Natural killer cell (primary cell): ENCODE data around the gene LRRC27. TPM values are rescaled to one million over a fixed set of nuclear protein-coding genes. Genes with fewer than 3 reads are reported as not detected.

Experiments
- ATAC-seq, 3 donors: fragments of 150-1000 bp in 2 of 3; fragments of 200-7000 bp in 1 of 3; cut with Tn5 transposase; 1 replicate in 1 of 3; 2 replicates in 2 of 3; pipeline ENCODE4 v1.10.0; 2021; ENCODE audit warnings: mild to moderate bottlenecking in 2 of 3, moderate library complexity in 2 of 3
- DNase-seq, 2 donors: peaks; one replicate each; pipeline versions ENCODE4 v3.0.0 to v3.0.0-alpha.2; 2013 to 2021; ENCODE audit warnings: mixed read lengths in 1 of 2
- H3K27ac ChIP-seq: one replicate; pipeline ENCODE4 v1.5.1; 2013; ENCODE audit warnings: mild to moderate bottlenecking, low read length
- H3K27me3 ChIP-seq: one replicate; pipeline ENCODE4 v1.6.1; 2013; ENCODE audit warnings: low read length; ENCODE audit not compliant: control insufficient read depth, insufficient read depth
- H3K36me3 ChIP-seq: one replicate; pipeline ENCODE4 v1.6.1; 2013; ENCODE audit warnings: low read length; ENCODE audit not compliant: control insufficient read depth, insufficient read depth
- H3K4me1 ChIP-seq: one replicate; pipeline ENCODE4 v1.6.1; 2013; ENCODE audit warnings: low read length; ENCODE audit not compliant: control insufficient read depth, insufficient read depth
- H3K4me3 ChIP-seq: one replicate; pipeline ENCODE4 v1.5.1; 2013; ENCODE audit warnings: low read length
- H3K9me3 ChIP-seq: one replicate; pipeline ENCODE4 v1.6.1; 2013; ENCODE audit warnings: low read length; ENCODE audit not compliant: control insufficient read depth, insufficient read depth
- H3K27ac Mint-ChIP-seq, 2 donors: one replicate each; pipeline ENCODE4 v1.8.0; 2022; ENCODE audit warnings: mild to moderate bottlenecking in 2 of 2, mixed read lengths in 2 of 2, moderate library complexity in 1 of 2
- H3K27me3 Mint-ChIP-seq, 2 donors: one replicate each; pipeline ENCODE4 v1.8.0; 2022; ENCODE audit warnings: low read depth in 2 of 2, mixed read lengths in 2 of 2
- H3K36me3 Mint-ChIP-seq: one replicate; pipeline ENCODE4 v1.8.0; 2022; ENCODE audit warnings: mixed read lengths
- H3K4me1 Mint-ChIP-seq, 2 donors: one replicate each; pipeline ENCODE4 v1.8.0; 2022; ENCODE audit warnings: mixed read lengths in 2 of 2
- H3K4me3 Mint-ChIP-seq: one replicate; pipeline ENCODE4 v1.8.0; 2022; ENCODE audit warnings: mild to moderate bottlenecking, moderate library complexity, mixed read lengths
- H3K9me3 Mint-ChIP-seq, 2 donors: one replicate each; pipeline ENCODE4 v1.8.0; 2022; ENCODE audit warnings: mixed read lengths in 2 of 2
- CTCF ChIP-seq: fragments of 200-600 bp; IDR thresholded peaks from one replicate; pipeline ENCODE4 v1.8.0; 2022; ENCODE audit warnings: antibody characterized with exemption
- WGBS: methylation state at CpG from one replicate; pipeline ENCODE4 v1.1.7; 2013; ENCODE audit warnings: missing lambda C conversion rate; ENCODE audit not compliant: insufficient coverage; 5-methylcytosine and 5-hydroxymethylcytosine counted together
- intact Hi-C: fragments of 100-400 bp; cut with micrococcal nuclease; formaldehyde crosslinking; loops from one replicate; pipeline ENCODE4 v1.14.2; 2022
- total RNA-seq, 4 donors: library from RNA; stranded (reverse); fragments of 120-200 nt in 1 of 4; gene quantifications; one replicate each; pipeline versions ENCODE4 v1.2.3 to v1.2.4, GENCODE V29; 2013 to 2022

The LRRC27 gene
- total RNA-seq, 3 donors from 2014 or later (not counting 1 experiment from before 2014, with no cell fraction given), result 8.1 to 22.5 (median 9.9) TPM

DNA sequence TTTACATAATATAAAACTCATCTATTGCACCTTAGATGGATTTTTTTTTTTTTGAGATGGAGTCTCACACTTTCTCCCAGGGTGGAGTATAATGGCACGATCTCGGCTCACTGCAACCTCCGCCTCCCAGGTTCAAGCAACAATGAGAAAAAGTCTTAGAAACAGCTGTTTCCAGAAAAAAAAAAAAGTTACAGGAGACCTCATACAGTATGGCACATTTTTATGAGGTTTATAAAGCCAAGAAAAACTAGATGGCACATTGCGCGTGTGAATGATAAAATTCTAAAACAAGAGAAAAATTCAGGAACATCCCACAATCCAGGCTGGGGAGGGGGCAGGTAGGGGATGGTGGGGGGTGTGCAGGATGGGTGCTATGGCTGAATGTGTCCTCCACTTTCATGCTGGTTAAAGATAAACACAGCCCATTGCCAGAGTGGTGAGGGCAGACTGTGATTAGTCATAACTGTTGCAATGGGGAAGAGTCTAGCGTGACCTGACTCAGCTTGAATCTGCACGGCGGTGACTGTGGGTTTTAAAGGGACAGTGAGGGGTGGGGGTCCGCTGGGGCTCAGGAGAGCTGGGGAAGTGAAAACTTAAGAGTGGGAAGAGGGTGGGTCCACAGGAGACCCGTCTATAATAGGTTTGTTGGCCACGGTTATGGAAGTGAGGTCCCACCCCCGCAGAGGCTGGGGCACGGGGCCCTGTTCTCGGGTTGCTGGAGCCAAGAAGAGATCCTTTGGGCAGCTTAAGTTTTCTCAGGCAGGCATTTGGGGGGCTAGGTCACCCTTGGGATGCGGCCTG lies 11.9 kb upstream of the LRRC27 start:
- Histone ChIP-seq H3K9me3 (no peaks in the 10 kb centered on the region), H3K27ac (no peak overlapping the region), H3K36me3 (no peaks in the 10 kb centered on the region), H3K4me1 (peaks cover 3% of the 10 kb centered on the region), H3K4me3 (no peak overlapping the region), H3K27me3 (no peaks in the 10 kb centered on the region)
- Mint-ChIP-seq H3K4me1 (peaks cover 0 to 15% of the 10 kb centered on the region in 2 donors), H3K27ac (no peak overlapping the region), H3K9me3 (no peaks in the 10 kb centered on the region), H3K36me3 (no peaks in the 10 kb centered on the region), H3K27me3 (no peaks in the 10 kb centered on the region), H3K4me3 (no peak overlapping the region)
- DNase-seq (no peak), ATAC-seq (peak; percentile 44 to 60 (median 49))
- 58% methylated on average over 15 of the region's 15 CpGs for WGBS
- TF ChIP-seq CTCF, result no peak
- intact Hi-C loops, result no loop called here

- no peak overlapping the region for H3K4me3 ChIP-seq
- no peak overlapping the region for H3K27ac Mint-ChIP-seq
- no peak for DNase-seq
- H3K36me3 ChIP-seq, result no peaks in the 10 kb centered on the region
- H3K27ac ChIP-seq, result no peak overlapping the region
- peaks cover 0 to 15% of the 10 kb centered on the region in 2 donors for H3K4me1 Mint-ChIP-seq
- H3K9me3 Mint-ChIP-seq, result no peaks in the 10 kb centered on the region
- no peak for TF ChIP-seq CTCF
- no peak for ATAC-seq
- no peaks in the 10 kb centered on the region for H3K9me3 ChIP-seq
- peaks cover 3% of the 10 kb centered on the region for H3K4me1 ChIP-seq
- no peaks in the 10 kb centered on the region for H3K27me3 Mint-ChIP-seq
- 94% methylated on average over 13 of the region's 13 CpGs for WGBS
- intact Hi-C loops, result no loop called here
- H3K36me3 Mint-ChIP-seq, result no peaks in the 10 kb centered on the region
- H3K4me3 Mint-ChIP-seq, result no peak overlapping the region
- no peaks in the 10 kb centered on the region for H3K27me3 ChIP-seq
Observed at GRCh38 chr10:132320654-132321469, 11.1 kb upstream of the LRRC27 start.

DNA sequence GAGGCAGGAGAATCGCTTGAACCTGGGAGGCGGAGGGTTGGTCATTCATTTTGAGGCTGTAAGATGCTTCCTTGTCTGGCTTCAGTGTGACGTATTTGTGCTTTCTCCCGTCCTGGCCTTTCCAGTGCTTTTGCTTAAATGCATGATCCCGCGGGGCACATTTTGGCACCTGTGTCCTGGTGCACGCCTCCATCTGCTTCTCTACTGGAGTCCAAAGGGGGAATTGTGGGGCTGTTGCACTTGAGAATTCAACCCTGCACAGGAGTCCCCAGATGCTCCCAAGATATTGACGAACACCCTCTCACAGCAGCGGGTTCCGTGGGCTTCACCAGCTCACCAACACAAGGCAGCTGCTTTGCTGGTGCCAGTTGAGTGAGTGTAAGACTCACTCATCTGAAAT lies 10.3 kb upstream of the LRRC27 start:
- no peaks in the 10 kb centered on the region for H3K27me3 ChIP-seq
- H3K4me3 ChIP-seq, result no peak overlapping the region
- ATAC-seq (no peak), DNase-seq (no peak)
- WGBS, result 98% methylated on average over 10 of the region's 10 CpGs
- intact Hi-C loops, result no loop called here
- no peaks in the 10 kb centered on the region for H3K36me3 Mint-ChIP-seq
- H3K27ac ChIP-seq, result no peak overlapping the region
- no peaks in the 10 kb centered on the region for H3K36me3 ChIP-seq
- TF ChIP-seq CTCF, result no peak
- no peaks in the 10 kb centered on the region for H3K27me3 Mint-ChIP-seq
- no peaks in the 10 kb centered on the region for H3K9me3 Mint-ChIP-seq
- peaks cover 3% of the 10 kb centered on the region for H3K4me1 ChIP-seq
- H3K4me1 Mint-ChIP-seq, result peaks cover 3 to 16% of the 10 kb centered on the region in 2 donors
- H3K27ac Mint-ChIP-seq, result no peak overlapping the region
- no peak overlapping the region for H3K4me3 Mint-ChIP-seq
- no peaks in the 10 kb centered on the region for H3K9me3 ChIP-seq
